GM03348 (cell line): ENCODE results near the gene INPP5D.
"Not testable (repeated sequence)": the region's sequence is repeated elsewhere in the genome, so short reads cannot be mapped to it uniquely, and the experiment has no call there.

ENCODE experiments used
- DNase-seq: peaks from one replicate; pipeline ENCODE4 v3.0.0; 2012; ENCODE audit warnings: low spot score

INPP5D gene

DNA sequence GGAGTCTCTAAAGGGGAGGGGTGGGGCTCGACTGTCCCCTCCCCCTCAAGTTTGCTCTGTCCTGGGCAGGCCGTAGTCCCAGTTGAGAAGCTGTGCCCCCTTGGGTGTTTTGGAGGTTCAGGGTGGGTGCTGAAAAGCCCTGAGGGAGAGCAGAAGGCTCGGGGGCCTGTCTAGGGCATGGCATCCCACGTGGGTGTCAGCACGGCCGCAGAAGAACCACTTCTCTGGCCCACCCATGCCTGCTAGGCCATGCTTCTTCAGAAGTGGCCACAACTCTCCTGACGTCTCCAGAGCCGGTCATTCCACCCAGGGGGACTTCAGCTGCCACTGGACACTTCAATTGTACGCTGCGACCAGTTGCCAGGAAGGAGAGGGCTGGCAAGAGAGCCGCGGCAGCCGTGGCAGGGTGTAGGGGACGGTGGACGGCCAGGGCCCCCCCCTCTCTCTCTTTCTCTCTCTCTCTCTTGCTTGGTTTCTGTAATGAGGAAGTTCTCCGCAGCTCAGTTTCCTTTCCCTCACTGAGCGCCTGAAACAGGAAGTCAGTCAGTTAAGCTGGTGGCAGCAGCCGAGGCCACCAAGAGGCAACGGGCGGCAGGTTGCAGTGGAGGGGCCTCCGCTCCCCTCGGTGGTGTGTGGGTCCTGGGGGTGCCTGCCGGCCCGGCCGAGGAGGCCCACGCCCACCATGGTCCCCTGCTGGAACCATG lies at the start of gene INPP5D:
INPP5D (plus strand) TSS at position 546 of the 704 bp plus-strand sequence; CDS start at position 683, 137 bp downstream.
- DNase-seq = no peak

DNA sequence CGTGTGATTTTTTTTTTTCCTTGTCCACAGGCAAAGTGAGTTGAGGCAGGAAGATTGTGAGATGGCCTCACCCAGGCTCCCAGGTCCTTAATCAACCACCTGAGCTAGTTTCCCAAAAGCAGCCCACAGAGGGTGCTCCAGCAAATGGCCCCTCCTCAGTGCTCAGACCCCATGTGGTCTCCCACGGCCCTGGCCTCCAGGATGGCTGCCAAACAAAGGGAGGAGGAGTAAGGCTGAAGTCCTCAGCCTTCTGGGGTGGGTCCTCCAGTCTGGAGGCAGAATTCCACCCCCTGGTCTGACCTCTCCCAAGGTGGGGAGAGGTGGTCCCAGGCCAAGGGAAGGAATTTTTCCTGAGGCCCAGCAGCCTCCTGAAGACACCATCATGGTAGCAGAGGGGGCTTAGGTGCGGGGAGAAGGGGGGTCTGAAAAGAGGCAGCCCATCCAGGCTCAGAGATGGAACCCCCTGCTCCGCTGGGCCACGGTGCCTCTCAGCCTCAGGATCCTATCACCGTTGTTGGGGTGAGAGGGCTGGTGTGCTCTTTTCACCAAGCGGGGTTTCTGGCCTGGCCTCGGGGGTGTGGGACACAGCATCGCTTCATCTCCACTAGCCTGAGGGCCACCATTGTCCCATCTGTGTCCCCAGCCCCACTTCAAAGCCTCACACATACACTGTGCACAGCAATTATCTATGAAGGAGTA lies 49.4 kb upstream of the INPP5D start:
- no peak for DNase-seq

- DNase-seq = no peak
Measured at GRCh38 chr2:233011268-233011650, 48.9 kb upstream of the INPP5D start.

GRCh38 chr2:233011702-233012131 lies 48.4 kb upstream of the INPP5D start:
- DNase-seq = no peak

DNA sequence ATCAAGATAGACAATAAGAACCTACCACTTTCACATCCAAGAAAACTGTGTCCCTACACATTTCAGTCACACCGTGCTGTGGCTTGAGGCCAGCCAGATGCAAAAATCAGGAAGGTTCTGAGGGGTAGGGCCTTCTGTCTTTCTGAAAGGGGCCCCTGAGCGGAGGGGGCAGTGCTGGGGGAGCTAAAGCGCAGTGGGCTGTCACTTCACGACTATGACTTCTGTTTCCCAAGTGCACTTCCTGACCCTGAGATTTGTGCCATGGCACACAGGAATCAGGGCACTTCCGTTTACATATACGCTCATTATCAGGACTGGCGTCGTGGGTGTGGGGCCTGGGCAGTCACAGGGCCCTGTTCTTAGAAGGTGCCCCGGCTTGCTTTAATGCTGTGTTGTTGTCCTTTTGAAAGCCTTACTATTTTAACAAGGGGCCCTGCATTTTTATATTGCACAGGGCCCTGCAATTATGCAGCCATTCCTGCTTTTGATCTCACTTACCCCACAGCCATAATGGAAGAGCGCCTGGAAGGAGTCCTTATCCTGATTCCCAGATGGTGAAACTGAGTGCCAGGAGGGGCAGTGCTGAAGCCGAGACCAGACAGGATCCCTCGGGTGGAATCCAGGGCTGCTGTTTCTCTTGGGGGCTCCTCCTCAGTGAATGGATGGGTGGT lies 47.7 kb upstream of the INPP5D start:
- no peak for DNase-seq

GRCh38 chr2:233013027-233013461 lies 47.1 kb upstream of the INPP5D start, which contains the start of gene NGEF:
TSS of gene NGEF (minus strand) at chr2:233013256. CDS start at chr2:232974890, 38,366 bp downstream.
- no peak for DNase-seq

- DNase-seq = no peak
Measured at GRCh38 chr2:233013650-233014049, 46.5 kb upstream of the INPP5D start.

DNA sequence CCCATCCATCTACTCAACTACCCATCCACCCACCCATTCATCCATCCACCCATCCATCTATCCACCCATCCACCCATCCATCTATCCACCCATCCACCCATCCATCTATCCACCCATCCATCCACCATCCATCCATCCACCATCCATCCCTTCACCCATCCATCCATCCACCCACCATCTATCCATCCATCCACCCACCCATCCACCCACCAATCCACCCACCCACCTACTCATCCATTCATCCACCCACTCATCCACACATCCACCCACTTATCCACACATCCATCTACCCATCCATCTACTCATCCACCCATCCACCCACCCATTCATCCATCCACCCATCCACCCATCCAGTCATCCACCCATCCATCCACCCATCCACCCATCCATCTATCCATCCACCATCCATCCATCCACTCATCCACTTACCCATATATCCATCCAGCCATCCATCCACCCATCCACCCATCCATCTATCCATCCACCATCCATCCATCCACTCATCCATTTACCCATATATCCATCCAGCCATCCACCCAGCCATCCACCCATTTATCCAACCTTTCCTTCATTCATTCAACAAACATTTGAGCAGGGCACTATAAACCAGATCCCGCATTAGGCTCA lies 45.0 kb upstream of the INPP5D start:
- no peak for DNase-seq

- no peak for DNase-seq
Measured at GRCh38 chr2:233017947-233018346, 42.2 kb upstream of the INPP5D start.

DNA sequence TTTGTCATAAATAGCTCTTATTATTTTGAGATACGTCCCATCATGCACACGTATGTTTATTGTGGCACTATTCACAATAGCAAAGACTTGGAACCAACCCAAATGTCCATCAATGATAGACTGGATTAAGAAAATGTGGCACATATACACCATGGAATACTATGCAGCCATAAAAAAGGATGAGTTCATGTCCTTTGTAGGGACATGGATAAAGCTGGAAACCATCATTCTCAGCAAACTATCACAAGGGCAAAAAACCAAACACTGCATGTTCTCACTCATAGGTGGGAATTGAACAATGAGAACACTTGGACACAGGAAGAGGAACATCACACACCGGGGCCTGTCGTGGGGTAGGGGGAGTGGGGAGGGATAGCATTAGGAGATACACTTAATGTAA lies 40.5 kb upstream of the INPP5D start:
- DNase-seq = not testable (repeated sequence)

- no peak for DNase-seq
Measured at GRCh38 chr2:233020454-233020853, 39.7 kb upstream of the INPP5D start.

GRCh38 chr2:233021771-233022170 lies 38.4 kb upstream of the INPP5D start:
- no peak for DNase-seq

DNA sequence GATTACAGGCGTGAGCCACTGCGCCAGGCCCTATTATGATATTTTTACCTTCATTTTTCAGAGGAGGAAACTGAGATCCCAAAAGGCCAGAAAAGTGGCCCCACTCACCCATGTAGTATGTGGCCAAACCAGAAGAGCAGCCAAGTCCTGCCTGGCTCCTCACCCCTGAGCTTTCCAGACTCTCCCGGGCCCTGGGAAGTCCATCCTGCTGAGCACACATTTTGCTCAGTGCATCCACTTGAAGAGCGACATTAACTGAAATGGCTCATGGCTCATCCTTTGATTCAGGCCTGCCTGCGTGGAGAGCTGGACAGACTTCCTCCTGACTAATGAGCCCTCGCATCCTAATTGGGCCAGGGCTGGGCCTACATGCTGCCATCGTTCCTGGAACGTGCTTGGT lies 37.6 kb upstream of the INPP5D start:
- DNase-seq = no peak

DNA sequence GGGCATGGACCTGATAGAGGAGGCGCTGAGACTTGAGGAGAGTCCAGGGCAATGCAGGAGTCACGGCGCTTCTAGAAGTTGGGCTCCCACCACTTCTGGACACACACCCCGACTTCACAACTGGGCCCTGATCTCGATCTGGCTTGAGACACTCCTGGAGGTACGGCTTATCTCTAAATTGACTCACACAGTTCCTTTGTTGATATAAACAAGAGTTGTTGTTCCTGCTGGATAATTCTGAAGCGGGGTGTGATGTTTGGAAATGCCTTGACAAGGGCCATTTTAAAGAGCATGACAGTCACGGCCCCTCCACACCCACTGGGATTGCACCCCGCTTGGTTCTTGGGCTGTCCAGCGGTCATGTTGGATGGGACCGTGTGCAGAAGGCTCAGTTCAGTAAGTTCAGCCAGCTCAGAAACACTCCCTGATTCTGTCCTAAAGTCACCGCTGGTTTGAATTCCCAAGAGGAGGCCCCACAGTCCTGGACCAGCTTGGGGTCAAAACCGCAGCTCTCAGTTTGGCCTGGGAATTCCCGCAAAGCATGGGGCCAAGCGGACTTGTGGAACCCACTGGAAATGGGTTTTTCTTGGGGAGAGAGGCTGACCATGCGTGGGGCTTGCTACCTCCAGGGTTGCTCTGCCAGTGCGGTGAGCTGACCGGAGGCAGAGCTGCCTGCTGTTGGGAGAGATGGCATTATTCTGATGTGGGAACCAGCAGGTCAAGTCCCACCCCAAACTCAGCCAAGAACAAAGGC lies 37.0 kb upstream of the INPP5D start:
- no peak for DNase-seq

GRCh38 chr2:233023761-233024410 lies 36.3 kb upstream of the INPP5D start:
- DNase-seq = no peak

DNA sequence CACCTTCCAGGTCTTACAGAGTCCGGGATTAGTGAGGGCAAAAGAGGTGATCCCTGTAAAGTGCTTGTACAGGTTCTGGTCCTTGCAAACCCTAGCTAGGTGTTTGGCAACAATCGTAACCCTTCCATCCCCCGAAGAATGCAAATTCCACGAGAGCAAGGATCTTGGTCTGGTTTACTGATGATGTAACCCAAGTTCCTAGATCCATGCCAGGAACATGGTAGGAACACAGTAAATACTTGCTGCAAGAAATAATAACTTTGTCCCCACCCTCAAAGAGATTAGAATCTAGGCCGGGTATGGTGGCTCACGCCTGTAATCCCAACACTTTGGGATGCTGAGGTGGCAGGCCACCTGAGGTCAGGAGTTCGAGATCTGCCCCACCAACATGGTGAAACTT lies 34.4 kb upstream of the INPP5D start:
- peak; percentile 27 for DNase-seq

- DNase-seq = peak; percentile 61
Measured at GRCh38 chr2:233026198-233026813, 33.8 kb upstream of the INPP5D start.

DNA sequence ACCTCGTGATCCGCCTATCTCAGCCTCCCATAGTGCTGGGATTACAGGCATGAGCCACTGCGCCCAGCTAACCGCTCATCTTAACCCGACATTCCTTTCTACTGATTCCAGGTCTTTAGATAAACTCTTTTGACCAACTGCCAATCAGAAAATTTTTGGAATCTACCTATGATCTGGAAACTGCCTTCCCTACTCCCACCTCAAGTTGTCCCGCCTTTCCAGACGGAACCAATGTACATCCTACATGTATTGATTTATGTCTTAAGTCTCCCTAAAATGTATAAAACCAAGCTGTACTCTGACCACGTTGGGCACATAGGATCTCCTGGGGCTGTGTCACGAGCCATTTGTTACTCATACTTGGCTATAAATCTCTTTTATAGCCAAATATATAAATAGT lies 30.8 kb upstream of the INPP5D start:
- DNase-seq = no peak

- DNase-seq = no peak
Measured at GRCh38 chr2:233031556-233032500, 28.3 kb upstream of the INPP5D start.
